Measurements from ENCODE around the gene TGIF1.

TGIF1 gene

GRCh38 chr18:3420919-3421279 lies 29.1 kb upstream of the TGIF1 start:
- Histone ChIP-seq H3K4me1 (ENCODE audit: insufficient read depth, low read length) (0 out of 2 replicates have a peak, but pooled peaks cover 13% of the 10 kb centered on the region), H3K36me3 (ENCODE audit: insufficient read depth, low read length) (no peaks in the 10 kb centered on the region), H3K9me3 (ENCODE audit: control insufficient read depth, insufficient read depth, low read length) (no peaks in the 10 kb centered on the region)

GRCh38 chr18:3422905-3423304 lies 27.1 kb upstream of the TGIF1 start:
- no peaks in the 10 kb centered on the region for H3K9me3 ChIP-seq (ENCODE audit: control insufficient read depth, insufficient read depth, low read length)
- H3K9ac ChIP-seq (ENCODE audit: low read depth, low read length), result no peak overlapping the region
- no peaks in the 10 kb centered on the region for H3K36me3 ChIP-seq (ENCODE audit: insufficient read depth, low read length)
- 0 out of 2 replicates have a peak, but pooled peaks cover 13% of the 10 kb centered on the region for H3K4me1 ChIP-seq (ENCODE audit: insufficient read depth, low read length)

More at GRCh38 chr18:3420919-3421279, 29.1 kb upstream of the TGIF1 start:
- H3K9ac ChIP-seq (ENCODE audit: low read depth, low read length), result no peak overlapping the region

- no peaks in the 10 kb centered on the region for H3K9me3 ChIP-seq (ENCODE audit: control insufficient read depth, insufficient read depth, low read length)
- no peaks in the 10 kb centered on the region for H3K36me3 ChIP-seq (ENCODE audit: insufficient read depth, low read length)
- no peak overlapping the region for H3K9ac ChIP-seq (ENCODE audit: low read depth, low read length)
- H3K4me1 ChIP-seq (ENCODE audit: insufficient read depth, low read length), result 0 out of 2 replicates have a peak, but pooled peaks cover 13% of the 10 kb centered on the region
Measured at GRCh38 chr18:3424280-3424890, 25.6 kb upstream of the TGIF1 start.

GRCh38 chr18:3425030-3425429 lies 24.9 kb upstream of the TGIF1 start:
- Histone ChIP-seq H3K4me1 (ENCODE audit: insufficient read depth, low read length) (0 out of 2 replicates have a peak, but pooled peaks cover 13% of the 10 kb centered on the region), H3K9me3 (ENCODE audit: control insufficient read depth, insufficient read depth, low read length) (no peaks in the 10 kb centered on the region), H3K9ac (ENCODE audit: low read depth, low read length) (no peak overlapping the region)

GRCh38 chr18:3425446-3425845 lies 24.5 kb upstream of the TGIF1 start:
- Histone ChIP-seq H3K9me3 (ENCODE audit: control insufficient read depth, insufficient read depth, low read length) (no peaks in the 10 kb centered on the region), H3K4me1 (ENCODE audit: insufficient read depth, low read length) (0 out of 2 replicates have a peak, but pooled peaks cover 13% of the 10 kb centered on the region), H3K36me3 (ENCODE audit: insufficient read depth, low read length) (no peaks in the 10 kb centered on the region), H3K9ac (ENCODE audit: low read depth, low read length) (no peak overlapping the region)

More at GRCh38 chr18:3425030-3425429, 24.9 kb upstream of the TGIF1 start:
- no peaks in the 10 kb centered on the region for H3K36me3 ChIP-seq (ENCODE audit: insufficient read depth, low read length)

GRCh38 chr18:3426074-3426473 lies 23.9 kb upstream of the TGIF1 start:
- Histone ChIP-seq H3K4me1 (ENCODE audit: insufficient read depth, low read length) (0 out of 2 replicates have a peak, but pooled peaks cover 13% of the 10 kb centered on the region), H3K36me3 (ENCODE audit: insufficient read depth, low read length) (no peaks in the 10 kb centered on the region), H3K9me3 (ENCODE audit: control insufficient read depth, insufficient read depth, low read length) (no peaks in the 10 kb centered on the region), H3K9ac (ENCODE audit: low read depth, low read length) (no peak overlapping the region)

- no peaks in the 10 kb centered on the region for H3K9me3 ChIP-seq (ENCODE audit: control insufficient read depth, insufficient read depth, low read length)
- no peak overlapping the region for H3K9ac ChIP-seq (ENCODE audit: low read depth, low read length)
- no peaks in the 10 kb centered on the region for H3K36me3 ChIP-seq (ENCODE audit: insufficient read depth, low read length)
- H3K4me1 ChIP-seq (ENCODE audit: insufficient read depth, low read length), result 0 out of 2 replicates have a peak, but pooled peaks cover 13% of the 10 kb centered on the region
Measured at GRCh38 chr18:3427944-3428343, 22.0 kb upstream of the TGIF1 start.

- Histone ChIP-seq H3K36me3 (ENCODE audit: insufficient read depth, low read length) (no peaks in the 10 kb centered on the region), H3K9me3 (ENCODE audit: control insufficient read depth, insufficient read depth, low read length) (no peaks in the 10 kb centered on the region), H3K4me1 (ENCODE audit: insufficient read depth, low read length) (0 out of 2 replicates have a peak, but pooled peaks cover 13% of the 10 kb centered on the region), H3K9ac (ENCODE audit: low read depth, low read length) (no peak overlapping the region)
Measured at GRCh38 chr18:3429121-3429520, 20.9 kb upstream of the TGIF1 start.

- H3K9ac ChIP-seq (ENCODE audit: low read depth, low read length), result no peak overlapping the region
- H3K4me1 ChIP-seq (ENCODE audit: insufficient read depth, low read length), result no peaks in the 10 kb centered on the region
- H3K36me3 ChIP-seq (ENCODE audit: insufficient read depth, low read length), result no peaks in the 10 kb centered on the region
- no peaks in the 10 kb centered on the region for H3K9me3 ChIP-seq (ENCODE audit: control insufficient read depth, insufficient read depth, low read length)
Measured at GRCh38 chr18:3434685-3435084, 15.3 kb upstream of the TGIF1 start.

GRCh38 chr18:3440341-3440740 lies 9.6 kb upstream of the TGIF1 start:
- Histone ChIP-seq H3K36me3 (ENCODE audit: insufficient read depth, low read length) (no peaks in the 10 kb centered on the region), H3K9me3 (ENCODE audit: control insufficient read depth, insufficient read depth, low read length) (no peaks in the 10 kb centered on the region), H3K4me1 (ENCODE audit: insufficient read depth, low read length) (peaks cover 6% of the 10 kb centered on the region; the same call in 1 of the 2 replicates), H3K9ac (ENCODE audit: low read depth, low read length) (no peak overlapping the region)

- peaks cover 7% of the 10 kb centered on the region for H3K4me1 ChIP-seq (ENCODE audit: insufficient read depth, low read length)
- H3K36me3 ChIP-seq (ENCODE audit: insufficient read depth, low read length), result no peaks in the 10 kb centered on the region
- H3K9ac ChIP-seq (ENCODE audit: low read depth, low read length), result no peak overlapping the region
- no peaks in the 10 kb centered on the region for H3K9me3 ChIP-seq (ENCODE audit: control insufficient read depth, insufficient read depth, low read length)
Measured at GRCh38 chr18:3441290-3441689, 8.7 kb upstream of the TGIF1 start.

- no peaks in the 10 kb centered on the region for H3K36me3 ChIP-seq (ENCODE audit: insufficient read depth, low read length)
- peaks cover 14% of the 10 kb centered on the region for H3K4me1 ChIP-seq (ENCODE audit: insufficient read depth, low read length)
- H3K9ac ChIP-seq (ENCODE audit: low read depth, low read length), result no peak overlapping the region
- no peaks in the 10 kb centered on the region for H3K9me3 ChIP-seq (ENCODE audit: control insufficient read depth, insufficient read depth, low read length)
Measured at GRCh38 chr18:3442919-3443318, 7.1 kb upstream of the TGIF1 start.

GRCh38 chr18:3444296-3444695 lies 5.7 kb upstream of the TGIF1 start:
- no peaks in the 10 kb centered on the region for H3K36me3 ChIP-seq (ENCODE audit: insufficient read depth, low read length)
- no peaks in the 10 kb centered on the region for H3K9me3 ChIP-seq (ENCODE audit: control insufficient read depth, insufficient read depth, low read length)
- no peak overlapping the region for H3K9ac ChIP-seq (ENCODE audit: low read depth, low read length)
- peaks cover 14% of the 10 kb centered on the region for H3K4me1 ChIP-seq (ENCODE audit: insufficient read depth, low read length)

- Histone ChIP-seq H3K36me3 (ENCODE audit: insufficient read depth, low read length) (no peaks in the 10 kb centered on the region), H3K9me3 (ENCODE audit: control insufficient read depth, insufficient read depth, low read length) (no peaks in the 10 kb centered on the region), H3K9ac (ENCODE audit: low read depth, low read length) (no peak overlapping the region), H3K4me1 (ENCODE audit: insufficient read depth, low read length) (peaks cover 14% of the 10 kb centered on the region)
Measured at GRCh38 chr18:3444954-3445353, 5.0 kb upstream of the TGIF1 start.

- H3K36me3 ChIP-seq (ENCODE audit: insufficient read depth, low read length), result peaks cover 4% of the 10 kb centered on the region; the same call in 1 of the 2 replicates
- H3K9me3 ChIP-seq (ENCODE audit: control insufficient read depth, insufficient read depth, low read length), result no peaks in the 10 kb centered on the region
- H3K4me1 ChIP-seq (ENCODE audit: insufficient read depth, low read length), result peaks cover 14% of the 10 kb centered on the region
- peak overlapping the region; percentile 87 for H3K9ac ChIP-seq (ENCODE audit: low read depth, low read length)
Measured at GRCh38 chr18:3447068-3447894, 2.7 kb upstream of the TGIF1 start.
